GM23338 (cell line): ENCODE results near the gene CDKN1A. TPM values are rescaled to one million over a fixed set of nuclear protein-coding genes. Genes with fewer than 3 reads are reported as not detected.

Experiments used
- ATAC-seq: fragments of 200-7000 bp; cut with Tn5 transposase; 3 replicates; pipeline ENCODE4 v1.9.1; 2020
- DNase-seq: peaks from one replicate; pipeline ENCODE4 v3.0.0-alpha.2; 2015; ENCODE audit warnings: low spot score
- H2AFZ ChIP-seq: fragments of 200-600 bp; sonication (generic); 2 replicates; pipeline ENCODE4 v1.8.0; 2016; ENCODE audit warnings: antibody characterized with exemption, mild to moderate bottlenecking, moderate library complexity
- H3F3A ChIP-seq: fragments of 200-600 bp; sonication (generic); replicated peaks from 2 replicates; pipeline ENCODE4 v1.8.0; 2017; ENCODE audit warnings: antibody characterized with exemption, mixed run types, low read depth
- H3K27ac ChIP-seq: fragments of 200-600 bp; sonication (generic); 2 replicates; pipeline ENCODE4 v1.6.1; 2016; ENCODE audit warnings: low read depth
- H3K27me3 ChIP-seq: fragments of 200-600 bp; sonication (generic); 2 replicates; pipeline ENCODE4 v1.8.0; 2016; ENCODE audit warnings: mild to moderate bottlenecking, mixed run types, moderate library complexity; ENCODE audit not compliant: insufficient read depth
- H3K36me3 ChIP-seq: fragments of 200-600 bp; sonication (generic); 2 replicates; pipeline ENCODE4 v1.8.0; 2016; ENCODE audit warnings: mild to moderate bottlenecking; ENCODE audit not compliant: insufficient read depth
- H3K4me1 ChIP-seq: fragments of 200-600 bp; sonication (generic); 2 replicates; pipeline ENCODE4 v1.8.0; 2016; ENCODE audit warnings: mild to moderate bottlenecking, moderate library complexity; ENCODE audit not compliant: insufficient read depth
- H3K4me2 ChIP-seq: fragments of 200-600 bp; sonication (generic); 2 replicates; pipeline ENCODE4 v1.7.1; 2017; ENCODE audit warnings: mixed run types
- H3K4me3 ChIP-seq: fragments of 200-600 bp; sonication (generic); 2 replicates; pipeline ENCODE4 v1.6.1; 2016; ENCODE audit warnings: mixed run types
- H3K79me2 ChIP-seq: fragments of 200-600 bp; sonication (generic); replicated peaks from 2 replicates; pipeline ENCODE4 v1.8.0; 2017; ENCODE audit warnings: mild to moderate bottlenecking; ENCODE audit not compliant: insufficient read depth
- H3K9me2 ChIP-seq: fragments of 200-600 bp; sonication (generic); 2 replicates; pipeline ENCODE4 v1.8.0; 2017; ENCODE audit not compliant: insufficient read depth
- H4K20me1 ChIP-seq: fragments of 200-600 bp; sonication (generic); replicated peaks from 2 replicates; pipeline ENCODE4 v1.8.0; 2017; ENCODE audit warnings: mild to moderate bottlenecking; ENCODE audit not compliant: insufficient read depth
- H3K27ac Mint-ChIP-seq: 2 replicates; pipeline ENCODE4 v1.8.0; 2020; ENCODE audit warnings: inconsistent platforms, mild to moderate bottlenecking, moderate library complexity, mixed read lengths
- H3K27me3 Mint-ChIP-seq: 3 replicates; pipeline ENCODE4 v1.8.0; 2022; ENCODE audit warnings: low read depth, mild to moderate bottlenecking, moderate library complexity, mixed read lengths, inconsistent platforms; ENCODE audit not compliant: insufficient read depth, poor library complexity
- H3K36me3 Mint-ChIP-seq: 3 replicates; pipeline ENCODE4 v1.8.0; 2021; ENCODE audit warnings: low read depth, mild to moderate bottlenecking, inconsistent platforms, moderate library complexity, mixed read lengths
- H3K4me1 Mint-ChIP-seq: 3 replicates; pipeline ENCODE4 v1.8.0; 2020; ENCODE audit warnings: mild to moderate bottlenecking, inconsistent platforms, mixed read lengths
- H3K4me3 Mint-ChIP-seq: 3 replicates; pipeline ENCODE4 v1.8.0; 2021; ENCODE audit warnings: moderate library complexity, mild to moderate bottlenecking, inconsistent platforms, mixed read lengths
- H3K9me3 Mint-ChIP-seq: 3 replicates; pipeline ENCODE4 v1.8.0; 2020; ENCODE audit warnings: moderate library complexity, mild to moderate bottlenecking, inconsistent platforms, mixed read lengths
- CREB1 ChIP-seq: fragments of 250-450 bp; sonication (Bioruptor Pico); IDR thresholded peaks from 2 replicates; pipeline ENCODE4 v1.5.0; 2020; ENCODE audit warnings: low read depth, mild to moderate bottlenecking, moderate library complexity
- EZH2 ChIP-seq: fragments of 200-600 bp; sonication (generic); IDR thresholded peaks from one replicate; pipeline ENCODE4 v1.8.0; 2017; ENCODE audit warnings: antibody characterized with exemption, mild to moderate bottlenecking, low read depth; ENCODE audit not compliant: unreplicated experiment
- EZH2phosphoT487 ChIP-seq: fragments of 200-600 bp; sonication (generic); IDR thresholded peaks from one replicate; pipeline ENCODE4 v1.8.1; 2018; ENCODE audit warnings: antibody characterized with exemption; ENCODE audit not compliant: unreplicated experiment
- JUNB ChIP-seq: IDR thresholded peaks from one replicate; pipeline ENCODE4 v1.6.1; 2016; ENCODE audit warnings: antibody characterized with exemption; ENCODE audit not compliant: unreplicated experiment
- NANOG ChIP-seq: IDR thresholded peaks from 2 replicates; pipeline ENCODE4 v1.6.1; 2016; ENCODE audit warnings: antibody characterized with exemption, borderline replicate concordance
- POLR2AphosphoS5 ChIP-seq: IDR thresholded peaks from 2 replicates; pipeline ENCODE4 v1.6.1; 2016; ENCODE audit warnings: antibody characterized with exemption, low read depth
- STAT1 ChIP-seq: IDR thresholded peaks from one replicate; pipeline ENCODE4 v1.6.1; 2016; ENCODE audit warnings: antibody characterized with exemption; ENCODE audit not compliant: unreplicated experiment
- ZNF114 ChIP-seq: fragments of 250-450 bp; sonication (Bioruptor Pico); IDR thresholded peaks from 2 replicates; pipeline ENCODE4 v1.5.0; 2020; ENCODE audit warnings: mild to moderate bottlenecking, moderate library complexity
- ZNF331 ChIP-seq: fragments of 250-450 bp; sonication (Bioruptor Pico); IDR thresholded peaks from 2 replicates; pipeline ENCODE4 v1.5.0; 2020; ENCODE audit warnings: low read depth, mild to moderate bottlenecking, moderate library complexity
- polyA plus RNA-seq: library from polyadenylated mRNA; unstranded; fragments of >200 nt; fragmentation: Nextera tagmentation; extraction: Ambion mirVana; gene quantifications from 2 replicates; pipeline ENCODE4 v1.2.1, GENCODE V29; 2016
- total RNA-seq: library from RNA; depleted of rRNA; stranded (reverse); fragments of >200 nt; shearing (Covaris generic); gene quantifications from 2 replicates; pipeline ENCODE4 v1.2.3, GENCODE V29; 2014
- TF ChIP-seq, protein P1 (sequence below), 2 experiments: fragments of 200-600 bp in 1 of 2; sonication (generic) in 1 of 2; conservative IDR thresholded peaks; 2 replicates each; pipeline versions ENCODE4 v1.5.1 to v1.6.1; 2016 to 2017; ENCODE audit warnings: antibody characterized with exemption in 2 of 2, low read depth in 2 of 2, mild to moderate bottlenecking in 2 of 2, moderate library complexity in 1 of 2
- TF ChIP-seq, protein P2 (sequence below): IDR thresholded peaks from one replicate; pipeline ENCODE4 v1.6.1; 2018; ENCODE audit warnings: antibody characterized with exemption; ENCODE audit not compliant: unreplicated experiment
- TF ChIP-seq, protein P3 (sequence below): fragments of 250-450 bp; sonication (Bioruptor Pico); IDR thresholded peaks from 2 replicates; pipeline ENCODE4 v1.5.0; 2020; ENCODE audit warnings: mild to moderate bottlenecking, moderate library complexity
- TF ChIP-seq, protein P4 (sequence below): IDR thresholded peaks from 2 replicates; pipeline ENCODE4 v1.6.1; 2016; ENCODE audit warnings: antibody characterized with exemption

Gene CDKN1A
- total and polyA plus RNA-seq, 2 experiments from 2014 or later, result 31.5 to 45.6 TPM

DNA sequence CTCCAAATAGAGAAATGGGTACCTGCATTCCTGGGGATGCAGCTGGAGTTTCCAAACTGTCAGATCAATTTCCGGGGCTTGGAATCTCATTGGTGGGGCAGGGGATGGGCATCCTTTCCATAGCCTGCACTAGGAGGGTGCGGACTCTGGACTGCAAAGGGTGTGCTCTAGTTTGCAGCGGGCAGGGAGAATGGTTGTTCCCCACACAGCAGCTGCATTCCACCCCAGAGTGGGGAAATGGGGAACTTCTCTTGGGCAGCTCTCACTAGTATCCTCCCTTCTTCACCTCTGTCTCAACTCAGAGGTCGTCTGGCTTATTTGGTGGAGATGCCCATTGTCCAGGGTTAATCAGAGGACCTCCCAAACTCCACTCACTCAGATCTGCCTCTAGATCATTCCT lies 34.5 kb upstream of the CDKN1A start:
- Histone ChIP-seq H3K36me3 (no peaks in the 10 kb centered on the region), H3K4me2 (no peak overlapping the region), H3F3A (no peaks in the 10 kb centered on the region), H2AFZ (no peak overlapping the region), H3K9me2 (no peaks in the 10 kb centered on the region), H3K4me1 (peaks cover 4% of the 10 kb centered on the region; the same call in 1 of the 2 replicates), H3K27ac (no peak overlapping the region), H4K20me1 (no peaks in the 10 kb centered on the region), H3K79me2 (no peaks in the 10 kb centered on the region), H3K27me3 (no peaks in the 10 kb centered on the region), H3K4me3 (no peak overlapping the region)
- no peak overlapping the region for H3K4me3 Mint-ChIP-seq
- peaks cover 8% of the 10 kb centered on the region for H3K4me1 Mint-ChIP-seq
- DNase-seq (no peak), ATAC-seq (no peak)
- H3K9me3 Mint-ChIP-seq, result no peaks in the 10 kb centered on the region; the same call in 2 of the 3 replicates
- no peaks in the 10 kb centered on the region; the same call in 2 of the 3 replicates for H3K36me3 Mint-ChIP-seq
- TF ChIP-seq, protein P1, sequence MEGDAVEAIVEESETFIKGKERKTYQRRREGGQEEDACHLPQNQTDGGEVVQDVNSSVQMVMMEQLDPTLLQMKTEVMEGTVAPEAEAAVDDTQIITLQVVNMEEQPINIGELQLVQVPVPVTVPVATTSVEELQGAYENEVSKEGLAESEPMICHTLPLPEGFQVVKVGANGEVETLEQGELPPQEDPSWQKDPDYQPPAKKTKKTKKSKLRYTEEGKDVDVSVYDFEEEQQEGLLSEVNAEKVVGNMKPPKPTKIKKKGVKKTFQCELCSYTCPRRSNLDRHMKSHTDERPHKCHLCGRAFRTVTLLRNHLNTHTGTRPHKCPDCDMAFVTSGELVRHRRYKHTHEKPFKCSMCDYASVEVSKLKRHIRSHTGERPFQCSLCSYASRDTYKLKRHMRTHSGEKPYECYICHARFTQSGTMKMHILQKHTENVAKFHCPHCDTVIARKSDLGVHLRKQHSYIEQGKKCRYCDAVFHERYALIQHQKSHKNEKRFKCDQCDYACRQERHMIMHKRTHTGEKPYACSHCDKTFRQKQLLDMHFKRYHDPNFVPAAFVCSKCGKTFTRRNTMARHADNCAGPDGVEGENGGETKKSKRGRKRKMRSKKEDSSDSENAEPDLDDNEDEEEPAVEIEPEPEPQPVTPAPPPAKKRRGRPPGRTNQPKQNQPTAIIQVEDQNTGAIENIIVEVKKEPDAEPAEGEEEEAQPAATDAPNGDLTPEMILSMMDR (conservative IDR thresholded peaks at IDR 0.05; ENCODE audit: low read depth in 2 of 2), result no peak
- no peak for TF ChIP-seq EZH2phosphoT487
- no peak for TF ChIP-seq POLR2AphosphoS5
- TF ChIP-seq CREB1 (CRISPR knock-in tag), result no peak
- TF ChIP-seq, protein P2, sequence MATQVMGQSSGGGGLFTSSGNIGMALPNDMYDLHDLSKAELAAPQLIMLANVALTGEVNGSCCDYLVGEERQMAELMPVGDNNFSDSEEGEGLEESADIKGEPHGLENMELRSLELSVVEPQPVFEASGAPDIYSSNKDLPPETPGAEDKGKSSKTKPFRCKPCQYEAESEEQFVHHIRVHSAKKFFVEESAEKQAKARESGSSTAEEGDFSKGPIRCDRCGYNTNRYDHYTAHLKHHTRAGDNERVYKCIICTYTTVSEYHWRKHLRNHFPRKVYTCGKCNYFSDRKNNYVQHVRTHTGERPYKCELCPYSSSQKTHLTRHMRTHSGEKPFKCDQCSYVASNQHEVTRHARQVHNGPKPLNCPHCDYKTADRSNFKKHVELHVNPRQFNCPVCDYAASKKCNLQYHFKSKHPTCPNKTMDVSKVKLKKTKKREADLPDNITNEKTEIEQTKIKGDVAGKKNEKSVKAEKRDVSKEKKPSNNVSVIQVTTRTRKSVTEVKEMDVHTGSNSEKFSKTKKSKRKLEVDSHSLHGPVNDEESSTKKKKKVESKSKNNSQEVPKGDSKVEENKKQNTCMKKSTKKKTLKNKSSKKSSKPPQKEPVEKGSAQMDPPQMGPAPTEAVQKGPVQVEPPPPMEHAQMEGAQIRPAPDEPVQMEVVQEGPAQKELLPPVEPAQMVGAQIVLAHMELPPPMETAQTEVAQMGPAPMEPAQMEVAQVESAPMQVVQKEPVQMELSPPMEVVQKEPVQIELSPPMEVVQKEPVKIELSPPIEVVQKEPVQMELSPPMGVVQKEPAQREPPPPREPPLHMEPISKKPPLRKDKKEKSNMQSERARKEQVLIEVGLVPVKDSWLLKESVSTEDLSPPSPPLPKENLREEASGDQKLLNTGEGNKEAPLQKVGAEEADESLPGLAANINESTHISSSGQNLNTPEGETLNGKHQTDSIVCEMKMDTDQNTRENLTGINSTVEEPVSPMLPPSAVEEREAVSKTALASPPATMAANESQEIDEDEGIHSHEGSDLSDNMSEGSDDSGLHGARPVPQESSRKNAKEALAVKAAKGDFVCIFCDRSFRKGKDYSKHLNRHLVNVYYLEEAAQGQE, result no peak
- TF ChIP-seq NANOG, result no peak
- no peak for TF ChIP-seq STAT1
- TF ChIP-seq JUNB, result no peak
- TF ChIP-seq EZH2, result no peak
- TF ChIP-seq, protein P3, sequence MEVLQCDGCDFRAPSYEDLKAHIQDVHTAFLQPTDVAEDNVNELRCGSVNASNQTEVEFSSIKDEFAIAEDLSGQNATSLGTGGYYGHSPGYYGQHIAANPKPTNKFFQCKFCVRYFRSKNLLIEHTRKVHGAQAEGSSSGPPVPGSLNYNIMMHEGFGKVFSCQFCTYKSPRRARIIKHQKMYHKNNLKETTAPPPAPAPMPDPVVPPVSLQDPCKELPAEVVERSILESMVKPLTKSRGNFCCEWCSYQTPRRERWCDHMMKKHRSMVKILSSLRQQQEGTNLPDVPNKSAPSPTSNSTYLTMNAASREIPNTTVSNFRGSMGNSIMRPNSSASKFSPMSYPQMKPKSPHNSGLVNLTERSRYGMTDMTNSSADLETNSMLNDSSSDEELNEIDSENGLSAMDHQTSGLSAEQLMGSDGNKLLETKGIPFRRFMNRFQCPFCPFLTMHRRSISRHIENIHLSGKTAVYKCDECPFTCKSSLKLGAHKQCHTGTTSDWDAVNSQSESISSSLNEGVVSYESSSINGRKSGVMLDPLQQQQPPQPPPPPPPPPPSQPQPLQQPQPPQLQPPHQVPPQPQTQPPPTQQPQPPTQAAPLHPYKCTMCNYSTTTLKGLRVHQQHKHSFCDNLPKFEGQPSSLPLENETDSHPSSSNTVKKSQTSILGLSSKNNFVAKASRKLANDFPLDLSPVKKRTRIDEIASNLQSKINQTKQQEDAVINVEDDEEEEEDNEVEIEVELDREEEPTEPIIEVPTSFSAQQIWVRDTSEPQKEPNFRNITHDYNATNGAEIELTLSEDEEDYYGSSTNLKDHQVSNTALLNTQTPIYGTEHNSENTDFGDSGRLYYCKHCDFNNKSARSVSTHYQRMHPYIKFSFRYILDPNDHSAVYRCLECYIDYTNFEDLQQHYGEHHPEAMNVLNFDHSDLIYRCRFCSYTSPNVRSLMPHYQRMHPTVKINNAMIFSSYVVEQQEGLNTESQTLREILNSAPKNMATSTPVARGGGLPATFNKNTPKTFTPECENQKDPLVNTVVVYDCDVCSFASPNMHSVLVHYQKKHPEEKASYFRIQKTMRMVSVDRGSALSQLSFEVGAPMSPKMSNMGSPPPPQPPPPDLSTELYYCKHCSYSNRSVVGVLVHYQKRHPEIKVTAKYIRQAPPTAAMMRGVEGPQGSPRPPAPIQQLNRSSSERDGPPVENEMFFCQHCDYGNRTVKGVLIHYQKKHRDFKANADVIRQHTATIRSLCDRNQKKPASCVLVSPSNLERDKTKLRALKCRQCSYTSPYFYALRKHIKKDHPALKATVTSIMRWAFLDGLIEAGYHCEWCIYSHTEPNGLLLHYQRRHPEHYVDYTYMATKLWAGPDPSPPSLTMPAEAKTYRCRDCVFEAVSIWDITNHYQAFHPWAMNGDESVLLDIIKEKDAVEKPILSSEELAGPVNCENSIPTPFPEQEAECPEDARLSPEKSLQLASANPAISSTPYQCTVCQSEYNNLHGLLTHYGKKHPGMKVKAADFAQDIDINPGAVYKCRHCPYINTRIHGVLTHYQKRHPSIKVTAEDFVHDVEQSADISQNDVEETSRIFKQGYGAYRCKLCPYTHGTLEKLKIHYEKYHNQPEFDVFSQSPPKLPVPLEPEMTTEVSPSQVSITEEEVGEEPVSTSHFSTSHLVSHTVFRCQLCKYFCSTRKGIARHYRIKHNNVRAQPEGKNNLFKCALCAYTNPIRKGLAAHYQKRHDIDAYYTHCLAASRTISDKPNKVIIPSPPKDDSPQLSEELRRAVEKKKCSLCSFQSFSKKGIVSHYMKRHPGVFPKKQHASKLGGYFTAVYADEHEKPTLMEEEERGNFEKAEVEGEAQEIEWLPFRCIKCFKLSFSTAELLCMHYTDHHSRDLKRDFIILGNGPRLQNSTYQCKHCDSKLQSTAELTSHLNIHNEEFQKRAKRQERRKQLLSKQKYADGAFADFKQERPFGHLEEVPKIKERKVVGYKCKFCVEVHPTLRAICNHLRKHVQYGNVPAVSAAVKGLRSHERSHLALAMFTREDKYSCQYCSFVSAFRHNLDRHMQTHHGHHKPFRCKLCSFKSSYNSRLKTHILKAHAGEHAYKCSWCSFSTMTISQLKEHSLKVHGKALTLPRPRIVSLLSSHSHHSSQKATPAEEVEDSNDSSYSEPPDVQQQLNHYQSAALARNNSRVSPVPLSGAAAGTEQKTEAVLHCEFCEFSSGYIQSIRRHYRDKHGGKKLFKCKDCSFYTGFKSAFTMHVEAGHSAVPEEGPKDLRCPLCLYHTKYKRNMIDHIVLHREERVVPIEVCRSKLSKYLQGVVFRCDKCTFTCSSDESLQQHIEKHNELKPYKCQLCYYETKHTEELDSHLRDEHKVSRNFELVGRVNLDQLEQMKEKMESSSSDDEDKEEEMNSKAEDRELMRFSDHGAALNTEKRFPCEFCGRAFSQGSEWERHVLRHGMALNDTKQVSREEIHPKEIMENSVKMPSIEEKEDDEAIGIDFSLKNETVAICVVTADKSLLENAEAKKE (CRISPR knock-in tag), result no peak
- no peak for TF ChIP-seq ZNF331
- TF ChIP-seq ZNF114 (CRISPR knock-in tag), result no peak
- TF ChIP-seq, protein P4, sequence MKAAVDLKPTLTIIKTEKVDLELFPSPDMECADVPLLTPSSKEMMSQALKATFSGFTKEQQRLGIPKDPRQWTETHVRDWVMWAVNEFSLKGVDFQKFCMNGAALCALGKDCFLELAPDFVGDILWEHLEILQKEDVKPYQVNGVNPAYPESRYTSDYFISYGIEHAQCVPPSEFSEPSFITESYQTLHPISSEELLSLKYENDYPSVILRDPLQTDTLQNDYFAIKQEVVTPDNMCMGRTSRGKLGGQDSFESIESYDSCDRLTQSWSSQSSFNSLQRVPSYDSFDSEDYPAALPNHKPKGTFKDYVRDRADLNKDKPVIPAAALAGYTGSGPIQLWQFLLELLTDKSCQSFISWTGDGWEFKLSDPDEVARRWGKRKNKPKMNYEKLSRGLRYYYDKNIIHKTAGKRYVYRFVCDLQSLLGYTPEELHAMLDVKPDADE, result no peak
- H3K27ac Mint-ChIP-seq, result no peak overlapping the region
- peaks cover 4% of the 10 kb centered on the region for H3K27me3 Mint-ChIP-seq
